Mucosa of gallbladder (tissue), 1 donor: ENCODE measurements around the gene COBL. TPM values are rescaled to one million over a fixed set of nuclear protein-coding genes. Genes with fewer than 3 reads are reported as not detected.

Experiments
- DNase-seq: peaks from one replicate; pipeline ENCODE4 v3.0.0-alpha.2; 2020; ENCODE audit warnings: low spot score
- total RNA-seq: library from RNA; stranded (reverse); gene quantifications from one replicate; pipeline ENCODE4 v1.2.1, GENCODE V29; 2021
- donor health status: DM: no; HTN: no; CAD: no.

Gene COBL
- total RNA-seq, 1 donor from 2014 or later: 87.3 TPM

DNA sequence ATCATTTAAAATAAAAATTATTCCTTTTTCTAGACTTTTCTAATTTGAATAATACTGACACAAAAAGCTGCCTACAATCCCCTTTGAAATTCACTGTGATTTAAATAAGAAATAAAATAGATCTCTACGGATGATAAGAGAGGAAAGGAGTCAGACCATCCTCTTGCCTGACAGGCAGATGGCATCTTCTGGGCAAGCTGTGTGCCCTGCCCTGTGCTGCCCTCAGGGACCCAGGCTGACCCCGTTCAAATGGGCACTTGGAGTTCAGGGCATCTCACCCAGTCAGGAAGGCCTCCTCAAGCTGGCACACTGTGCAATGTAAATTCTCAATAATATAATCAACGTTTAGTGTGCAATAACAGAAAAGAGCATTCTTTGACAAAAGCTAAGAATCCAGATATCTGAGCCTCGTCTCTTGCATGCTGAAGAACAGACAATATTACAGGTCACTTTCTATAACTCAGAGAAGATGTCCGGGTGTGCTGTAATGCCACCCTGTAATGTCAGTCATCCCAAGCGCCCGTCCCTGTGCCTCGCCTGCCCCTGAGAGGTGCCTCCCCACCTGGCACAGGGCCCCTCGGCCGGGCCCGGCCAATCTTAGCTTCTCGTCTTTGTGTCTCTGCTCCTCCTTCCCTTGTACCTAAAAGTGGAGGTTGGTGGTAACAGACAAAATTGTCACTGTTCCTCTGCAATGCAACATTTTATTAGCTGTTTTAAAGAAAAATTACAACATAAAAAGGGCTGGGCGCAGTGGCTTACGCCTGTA lies 263.3 kb downstream of the COBL start:
- DNase-seq: no peak

DNA sequence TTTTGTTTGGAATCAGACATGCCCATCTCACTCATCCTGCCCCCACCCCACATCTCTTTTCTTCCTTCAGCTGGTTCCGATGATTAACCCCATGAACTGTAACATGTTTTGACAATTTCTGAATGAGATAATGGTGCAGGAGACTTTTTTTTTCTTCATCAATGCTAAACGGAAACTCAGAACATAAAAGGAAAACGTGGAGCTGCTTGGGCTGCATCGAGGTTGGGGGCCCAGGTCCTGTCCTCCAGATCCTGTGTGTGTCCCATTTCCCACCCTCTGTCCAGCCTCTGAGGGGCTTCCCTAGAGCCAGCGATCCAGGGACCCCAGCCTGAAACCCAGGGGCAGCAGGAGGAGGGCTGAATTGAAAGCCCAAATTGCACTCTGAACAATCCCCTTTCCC lies 270.1 kb downstream of the COBL start:
- no peak for DNase-seq

DNA sequence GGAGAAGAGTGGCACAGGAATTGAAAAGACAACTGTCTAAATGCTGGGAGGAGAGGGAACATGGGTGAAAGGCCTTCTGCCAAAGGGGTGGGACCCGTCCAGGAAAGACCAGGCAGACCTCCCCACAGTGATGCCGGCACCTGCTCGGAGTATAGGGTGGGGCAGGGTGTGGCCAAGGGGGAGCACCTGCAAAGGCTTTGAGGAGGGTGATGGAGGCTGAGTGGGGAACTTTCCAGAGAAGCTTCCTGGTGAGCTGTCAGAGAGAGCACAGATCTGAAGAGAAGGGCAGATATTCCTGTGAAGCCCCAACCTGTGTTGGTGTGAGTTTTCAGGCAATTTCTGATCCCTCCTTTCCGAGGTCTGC lies 270.5 kb downstream of the COBL start:
- no peak for DNase-seq

DNA sequence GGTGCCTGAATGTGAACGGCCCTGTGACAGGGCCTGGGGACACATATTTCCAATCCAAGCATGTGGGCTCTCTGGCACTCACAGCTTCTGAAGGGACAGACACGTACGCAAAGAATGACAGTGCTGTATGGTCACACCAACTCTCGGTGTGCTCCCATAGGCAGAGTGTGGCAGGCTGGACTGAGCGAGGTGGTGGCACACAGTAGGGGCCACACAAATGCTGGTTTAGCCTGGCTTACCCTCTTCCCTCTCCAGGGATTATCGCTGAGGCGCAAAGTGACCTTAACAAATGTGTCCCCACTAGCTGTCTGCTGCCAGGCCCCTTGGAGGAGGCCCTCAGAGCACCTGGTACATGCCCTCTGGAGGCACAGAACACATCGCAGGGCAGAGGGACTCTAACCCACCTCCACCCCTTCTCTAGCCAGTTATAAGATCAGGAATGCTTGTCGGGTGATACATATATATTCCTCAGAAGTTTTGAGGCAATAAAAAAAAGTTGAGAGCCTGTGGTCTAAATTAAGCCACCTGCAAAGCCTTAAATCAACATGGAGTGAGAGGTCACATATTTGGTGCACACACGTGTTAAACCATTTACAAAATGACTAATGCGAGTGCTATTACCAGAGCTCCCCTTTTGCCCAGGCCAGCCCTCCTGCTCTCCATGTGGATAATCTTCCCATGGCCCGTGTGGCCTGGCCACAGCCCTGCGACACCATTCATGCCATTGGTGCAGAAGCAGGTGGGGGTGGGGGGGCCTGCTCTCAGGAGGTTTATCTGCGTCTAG lies 271.1 kb downstream of the COBL start:
- DNase-seq: no peak

DNA sequence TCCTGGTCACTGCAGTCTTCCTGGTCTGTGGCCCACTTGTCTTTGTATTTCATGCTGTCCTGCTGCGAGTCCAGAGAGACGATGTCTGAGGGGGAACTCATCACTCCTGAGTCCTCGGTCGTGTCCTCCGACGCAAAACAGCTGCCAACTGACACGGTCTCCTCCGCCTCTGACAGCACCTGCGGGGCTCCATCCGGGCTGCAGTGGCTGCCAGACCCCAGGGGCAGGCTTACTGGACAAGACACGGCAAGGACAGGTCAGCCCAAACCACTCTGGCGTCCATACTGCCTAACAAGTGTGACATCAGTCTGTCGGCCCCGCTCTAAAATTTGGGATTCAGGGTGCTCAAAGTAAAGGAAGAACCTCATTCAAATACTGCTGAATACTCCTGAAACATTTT lies 273.1 kb downstream of the COBL start:
- no peak for DNase-seq

DNA sequence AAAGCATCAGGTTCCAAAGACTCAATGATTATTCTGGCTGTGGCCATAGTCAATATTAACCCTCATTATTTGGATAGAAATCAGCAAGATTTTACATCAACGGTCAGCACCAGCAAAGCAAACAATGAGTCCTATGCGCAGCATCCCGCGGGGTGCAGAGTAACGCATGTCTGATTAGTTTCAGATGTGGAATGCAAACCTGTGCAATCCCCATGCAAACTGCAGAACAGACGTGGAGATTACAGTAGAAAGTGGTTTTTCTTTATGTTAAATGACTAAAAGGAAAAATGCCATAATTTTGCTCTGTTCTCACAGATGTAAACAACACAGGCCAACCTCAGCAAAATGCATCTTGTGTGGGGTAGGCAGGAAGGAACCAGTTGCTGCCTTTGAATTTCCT lies 275.8 kb downstream of the COBL start:
- DNase-seq: no peak

DNA sequence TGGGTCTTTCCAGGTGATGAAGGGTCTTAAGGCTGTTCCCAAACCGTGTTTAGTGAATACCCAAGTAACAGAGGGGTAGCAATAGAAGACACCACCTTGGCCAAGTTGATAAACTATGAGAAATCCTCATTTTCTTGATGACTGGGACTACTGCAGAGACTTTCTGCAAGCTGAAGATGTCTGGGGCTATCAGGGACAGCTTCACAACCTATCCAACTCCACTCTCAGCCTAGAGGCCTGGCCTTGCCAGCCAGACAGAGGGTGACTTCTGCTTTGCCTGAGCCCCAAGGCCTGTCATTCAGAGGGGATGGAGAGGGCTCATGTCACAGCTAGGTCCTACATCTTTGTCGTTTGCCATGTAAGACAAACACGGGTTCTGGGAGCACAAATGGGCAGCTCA lies 278.0 kb downstream of the COBL start:
- no peak for DNase-seq

DNA sequence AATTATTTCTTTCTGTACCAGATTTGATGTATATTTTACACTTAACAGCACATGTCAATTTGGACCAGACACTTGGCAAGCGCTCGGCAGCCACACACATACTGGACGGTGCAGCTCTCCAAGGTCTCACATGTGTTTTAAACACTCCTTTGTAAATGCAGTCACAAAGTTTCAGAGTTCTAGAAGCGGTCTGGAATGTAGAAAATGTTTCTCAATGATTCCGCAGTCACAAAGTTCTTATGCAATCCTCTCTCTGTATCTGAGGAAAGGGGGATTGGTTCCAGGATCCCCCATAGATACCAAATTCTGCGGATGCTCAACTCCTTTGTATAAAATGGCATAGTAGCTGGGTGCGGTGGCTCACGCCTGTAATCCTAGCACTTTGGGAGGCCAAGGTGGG lies 280.9 kb downstream of the COBL start:
- DNase-seq: no peak

DNA sequence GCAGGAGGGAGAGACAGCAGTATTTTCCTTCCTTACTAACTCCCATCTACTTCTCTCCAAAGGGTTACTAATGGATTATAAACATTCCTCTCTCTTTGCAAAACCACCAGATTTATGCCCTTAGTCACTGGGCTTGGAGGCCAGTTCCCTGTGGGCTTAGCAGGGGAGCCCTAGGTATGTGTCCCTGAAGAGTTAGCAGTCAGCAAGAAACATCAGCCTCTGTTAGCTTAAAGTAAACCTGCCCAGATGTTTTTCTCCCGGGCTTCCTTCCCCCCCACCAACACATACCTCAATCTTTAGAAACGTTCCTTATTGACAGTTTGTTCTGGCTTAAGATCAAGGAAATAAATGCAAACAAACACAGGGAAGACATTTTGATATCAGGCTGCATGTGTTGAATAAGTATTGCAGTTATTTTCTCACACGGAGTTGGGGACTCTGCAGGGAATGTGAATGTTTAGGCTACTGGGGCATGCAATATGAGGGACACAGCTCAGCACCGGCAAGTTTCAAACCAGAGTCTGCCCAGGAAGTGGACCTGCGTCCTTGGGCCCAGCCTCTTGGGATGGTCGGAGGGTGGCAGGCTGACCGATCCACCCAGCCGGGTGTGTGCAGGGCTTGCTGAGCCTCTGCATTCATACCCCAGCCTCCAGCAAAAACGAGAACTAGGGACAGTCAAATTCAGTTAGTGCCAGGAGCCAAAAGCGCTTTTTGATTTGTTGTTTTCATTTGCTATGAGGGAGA lies 281.9 kb downstream of the COBL start:
- no peak for DNase-seq

DNA sequence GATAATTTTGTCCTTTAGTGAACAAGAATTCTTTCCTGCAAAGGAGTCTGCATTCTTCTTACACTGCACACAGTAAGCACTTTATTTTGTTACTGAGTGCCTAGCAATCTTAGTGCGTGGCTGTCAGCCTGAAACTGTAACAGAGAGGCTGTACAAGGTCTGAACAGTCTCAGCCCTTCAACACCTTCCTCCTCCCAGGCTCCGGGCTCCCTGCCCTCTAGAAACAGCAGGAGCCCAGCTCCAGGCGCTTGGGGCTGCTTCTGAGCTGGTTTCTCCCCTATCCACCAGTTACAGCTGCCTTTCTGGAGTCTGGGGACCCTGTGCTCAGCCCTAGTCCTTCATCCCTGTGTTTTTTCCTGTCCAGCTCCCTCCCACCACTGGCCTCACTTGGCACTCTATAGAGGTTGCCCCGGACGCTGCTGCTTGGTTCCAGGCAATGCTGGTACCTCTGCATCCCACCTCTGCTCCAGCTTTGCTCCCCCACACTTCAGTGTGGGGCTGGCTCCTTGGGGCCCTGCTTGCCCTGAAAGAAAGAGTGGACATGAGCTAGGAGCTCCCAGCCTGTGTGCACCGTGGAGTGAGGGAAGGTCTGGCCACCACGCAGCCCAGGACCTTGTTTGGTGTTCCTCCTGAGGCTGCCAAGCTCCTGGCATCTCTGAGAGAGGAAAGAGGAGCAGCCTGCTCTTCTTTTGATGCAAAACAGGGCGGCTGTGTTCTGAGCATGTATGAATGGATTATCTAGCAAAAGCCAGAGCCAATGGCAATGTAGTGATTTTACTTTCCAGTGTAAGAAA lies 282.7 kb downstream of the COBL start:
- DNase-seq: peak; percentile 46

DNA sequence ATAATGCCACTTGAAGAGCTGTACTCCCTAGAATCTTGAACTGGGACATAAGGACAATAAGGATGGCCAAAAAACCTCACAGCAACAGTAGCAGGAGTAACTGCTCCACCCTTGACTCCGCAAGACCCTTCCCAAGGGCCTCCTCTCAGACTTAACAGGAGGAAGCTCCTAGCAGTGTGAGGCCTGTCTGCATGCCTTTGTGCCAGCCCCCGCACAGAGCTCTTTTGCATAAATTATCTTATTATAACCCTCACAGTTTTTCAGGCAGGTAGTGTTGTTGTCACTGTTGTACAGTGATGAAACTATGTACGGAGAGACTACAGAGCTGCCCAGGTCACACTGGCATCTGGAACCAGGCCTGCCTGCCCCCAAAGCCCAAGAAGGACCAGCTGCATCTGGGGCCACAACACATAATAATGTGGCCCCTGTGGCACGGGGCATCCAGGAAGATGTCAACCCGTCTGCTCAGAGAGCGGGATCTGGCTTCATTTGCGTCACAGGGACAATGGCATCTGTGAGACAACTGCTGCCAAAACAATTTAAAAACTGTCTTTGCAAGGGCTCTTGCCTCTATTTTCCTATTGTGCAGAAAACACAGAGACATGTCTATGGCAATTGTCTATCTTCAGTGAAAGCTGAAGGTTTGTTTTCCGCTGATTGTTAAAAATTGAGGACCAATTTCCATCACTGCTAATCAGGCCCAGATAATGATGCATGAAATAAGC lies 284.7 kb downstream of the COBL start:
- DNase-seq: no peak

DNA sequence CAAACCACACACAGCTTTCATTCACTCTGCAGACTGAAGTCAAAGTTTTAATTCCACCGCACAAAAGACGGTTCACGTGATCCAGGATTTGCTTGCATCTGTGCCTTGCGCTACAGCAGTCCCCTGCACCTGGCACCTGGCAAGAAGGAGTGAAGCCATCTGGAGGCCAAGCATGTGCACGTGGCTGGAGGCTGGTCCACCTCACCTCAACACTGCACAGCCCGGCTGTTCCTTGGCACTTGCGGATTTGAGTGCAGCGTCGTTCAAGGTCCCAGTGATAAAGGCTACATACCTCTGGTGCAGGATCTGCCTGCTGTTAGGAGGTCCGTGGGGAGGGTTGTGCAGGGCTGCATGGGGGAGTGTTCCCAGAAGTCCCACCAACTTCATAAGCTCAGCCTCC lies 285.4 kb downstream of the COBL start:
- DNase-seq: no peak

DNA sequence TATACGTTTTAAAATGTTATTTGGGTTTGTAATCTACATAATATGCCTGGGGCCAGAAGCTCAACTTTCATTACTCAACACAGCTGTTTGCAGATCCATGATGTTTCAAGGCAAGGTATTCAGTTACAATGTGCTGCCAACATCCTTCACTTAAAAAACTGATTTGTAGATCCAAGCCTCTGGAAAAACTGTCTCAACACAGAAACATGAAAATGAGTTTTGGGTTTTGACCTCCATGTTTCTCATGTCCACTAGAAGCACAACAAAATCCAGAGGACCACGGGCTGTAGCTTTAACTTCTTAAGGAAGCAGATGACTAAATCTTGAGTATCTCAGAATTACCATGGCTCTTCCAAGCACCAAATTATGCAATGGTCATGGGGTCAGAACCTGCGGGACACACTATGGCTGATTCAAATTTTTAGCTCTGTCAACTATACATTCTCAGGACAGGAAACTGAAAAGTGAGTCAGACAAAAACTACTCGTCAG lies 286.9 kb downstream of the COBL start:
- no peak for DNase-seq

DNA sequence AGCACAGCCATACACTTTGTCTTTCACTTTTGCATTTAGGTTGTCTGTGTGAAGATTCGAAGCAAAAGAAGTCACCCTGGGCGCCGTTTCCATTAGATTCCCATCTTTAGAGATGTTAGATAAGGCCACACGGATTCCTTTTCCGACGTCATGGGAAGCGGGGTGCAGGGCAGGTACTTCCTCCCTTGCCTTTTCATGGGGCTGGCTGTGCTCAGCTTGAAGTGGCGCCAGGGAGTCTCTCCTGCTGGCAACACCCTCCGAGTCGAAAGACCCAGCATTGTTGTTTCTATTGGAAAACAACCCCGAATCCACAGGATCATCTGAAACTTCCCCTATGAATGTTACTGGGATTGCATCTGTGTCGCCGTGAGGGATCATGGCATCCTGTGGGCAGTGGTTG lies 287.5 kb downstream of the COBL start:
- no peak for DNase-seq

DNA sequence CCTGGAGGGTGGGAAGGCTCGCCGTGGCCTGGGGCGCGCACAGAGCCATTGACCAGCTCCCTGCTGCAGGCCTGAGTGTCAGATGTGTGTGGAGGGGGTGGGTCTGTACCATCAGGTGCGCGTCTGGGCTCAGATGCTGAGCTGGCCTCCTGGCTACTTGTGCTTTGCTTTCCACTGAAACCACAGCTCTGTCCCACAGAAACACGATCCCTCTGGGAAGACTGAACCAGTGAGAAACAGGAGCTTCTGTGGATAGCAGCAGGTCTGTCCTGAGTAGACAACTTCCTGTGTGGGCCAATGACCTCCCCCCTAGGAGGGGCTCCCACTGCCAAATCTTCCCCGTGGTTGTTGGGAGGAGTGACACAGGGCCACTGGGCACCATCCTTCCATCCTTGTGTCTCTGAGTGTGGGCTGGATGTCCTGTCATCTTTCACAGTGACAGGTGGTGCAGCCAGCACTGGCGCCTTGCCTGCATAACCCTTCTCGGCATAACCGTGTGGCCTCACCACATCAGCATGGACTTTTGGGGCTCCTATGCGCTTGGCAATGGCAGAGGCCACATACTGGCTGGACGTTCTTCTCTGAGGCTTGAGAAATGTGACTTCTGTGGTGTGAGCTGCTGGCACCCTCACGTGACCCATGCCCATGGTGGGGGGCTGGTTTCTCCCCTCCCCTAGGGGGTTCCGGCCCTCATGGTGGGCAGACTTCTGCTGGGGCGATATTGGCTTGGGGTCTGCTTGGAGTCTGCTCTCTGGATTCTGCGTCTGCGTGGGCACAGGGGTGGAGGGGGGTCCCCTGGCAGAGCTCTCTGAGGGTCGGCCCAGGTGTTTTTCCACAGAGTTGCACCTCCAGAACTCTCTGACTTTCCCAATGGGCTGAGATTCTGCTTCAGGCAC lies 288.4 kb downstream of the COBL start:
- no peak for DNase-seq

DNA sequence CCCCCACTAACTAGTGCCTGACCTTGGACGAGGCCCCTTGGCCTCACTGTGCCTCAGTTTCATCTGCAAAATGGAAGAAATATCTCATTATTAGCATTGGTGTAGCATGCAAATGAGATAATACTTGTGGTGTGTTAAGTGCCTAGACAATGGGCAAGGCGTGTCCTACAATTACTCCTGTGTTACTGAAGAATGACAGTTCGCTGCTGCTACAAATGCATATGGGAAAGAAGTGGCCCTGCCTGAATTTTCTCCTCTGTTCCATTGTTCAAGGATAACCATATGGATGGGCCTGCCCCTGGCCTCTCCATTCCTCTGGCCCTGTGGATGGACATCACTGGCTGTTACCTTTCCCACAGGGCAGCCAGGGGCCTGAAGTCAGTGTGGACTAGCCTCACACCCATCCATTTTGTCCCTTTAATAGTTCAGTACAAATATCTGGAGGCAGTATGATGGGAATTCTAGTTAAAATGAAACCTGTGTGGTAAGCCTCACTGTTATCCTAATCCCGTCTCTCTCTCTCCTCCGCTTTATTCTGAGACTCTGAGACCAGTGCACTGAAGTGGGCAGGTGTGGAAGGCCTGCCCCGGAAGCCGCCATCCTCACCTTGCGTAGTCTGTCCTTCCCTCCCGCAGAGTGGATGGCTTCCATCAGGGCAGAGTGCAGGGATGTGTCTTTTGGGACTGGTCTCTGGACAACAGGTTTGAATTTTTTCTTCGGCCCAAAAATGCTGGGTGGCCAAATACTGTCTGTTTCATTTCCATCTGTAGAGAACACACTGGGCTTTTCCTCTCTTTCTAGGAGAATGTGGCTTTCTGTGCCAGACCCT lies 289.3 kb downstream of the COBL start:
- DNase-seq: no peak

DNA sequence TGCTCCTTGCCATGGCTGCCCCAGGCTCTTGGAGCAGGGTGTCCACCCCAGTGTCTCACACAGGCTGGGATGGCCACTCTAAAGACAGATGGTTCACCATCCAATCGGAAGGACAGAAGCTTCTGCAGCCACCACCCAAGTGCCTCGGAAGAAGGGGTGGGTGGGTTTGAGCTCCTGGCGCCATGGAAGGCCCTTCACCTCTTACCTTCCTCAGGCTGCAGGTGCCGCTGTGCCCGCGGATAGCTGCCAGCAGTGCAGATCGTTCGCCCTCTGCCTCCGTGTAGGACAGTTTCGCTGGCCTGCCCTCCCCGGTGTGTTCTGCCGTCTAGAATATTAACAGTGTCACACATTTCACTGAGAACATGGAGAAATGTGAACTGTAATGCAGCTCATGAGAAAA lies 290.3 kb downstream of the COBL start:
- no peak for DNase-seq

DNA sequence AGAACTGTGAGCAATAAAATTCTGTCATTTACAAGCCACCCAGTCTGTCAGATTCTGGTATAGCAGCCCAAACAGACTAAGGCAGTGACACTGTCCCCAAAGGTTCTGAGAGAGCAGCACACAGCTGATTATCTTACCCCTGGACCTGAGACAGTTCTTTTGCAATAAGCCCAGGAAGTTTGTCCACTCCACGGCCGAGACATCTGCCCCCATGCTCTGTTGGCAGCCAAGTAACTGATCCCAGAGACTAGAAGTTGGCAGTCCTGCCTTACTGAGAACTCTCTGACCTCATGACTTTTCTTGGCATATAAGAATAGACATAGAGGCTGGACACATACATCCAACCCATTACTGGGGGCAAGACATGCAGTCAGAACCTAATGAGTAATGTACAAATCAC lies 290.9 kb downstream of the COBL start:
- DNase-seq: no peak

DNA sequence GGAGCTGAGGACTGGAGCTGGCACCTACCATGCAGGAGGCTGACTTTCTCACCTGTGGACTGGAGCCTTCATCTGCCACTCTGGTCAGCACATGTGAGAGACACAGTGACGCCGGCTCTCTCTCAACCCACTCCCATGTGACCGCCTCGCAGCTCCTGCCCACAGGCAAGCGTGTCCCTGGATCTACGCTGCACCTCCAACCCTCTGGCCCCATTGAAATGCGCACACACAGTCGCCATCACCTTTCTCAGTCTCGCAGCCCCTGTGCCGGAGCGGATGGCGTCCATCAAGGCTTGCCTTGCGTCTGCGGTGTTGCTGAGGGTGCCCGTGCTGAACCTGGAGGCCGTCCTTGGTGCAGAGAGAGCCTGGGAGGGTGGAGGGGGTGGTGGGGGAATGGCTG lies 291.7 kb downstream of the COBL start:
- DNase-seq: no peak
